ENCODE data around the gene TTLL12.

DNA sequence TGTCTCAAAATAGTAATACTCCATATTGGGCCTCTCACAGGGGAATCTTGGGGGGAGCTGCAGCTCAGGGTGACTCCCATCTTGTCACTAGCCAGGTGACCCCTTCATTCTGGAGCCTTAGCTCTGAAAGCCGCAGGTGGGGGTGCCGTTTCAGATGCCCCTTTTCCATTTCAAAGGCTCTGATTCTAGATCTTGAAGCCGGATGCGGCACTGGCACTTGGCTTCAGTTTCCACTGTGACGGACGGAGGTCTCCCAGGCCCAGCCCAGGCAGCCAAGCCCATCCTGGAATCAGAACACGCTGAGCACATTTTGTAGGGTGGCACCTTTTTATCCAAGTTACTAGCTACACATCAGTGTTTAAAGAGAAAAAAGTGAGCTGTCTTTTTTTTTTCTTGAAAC is 70.0 kb downstream of the TTLL12 start:
- TF ChIP-seq, protein P1, sequence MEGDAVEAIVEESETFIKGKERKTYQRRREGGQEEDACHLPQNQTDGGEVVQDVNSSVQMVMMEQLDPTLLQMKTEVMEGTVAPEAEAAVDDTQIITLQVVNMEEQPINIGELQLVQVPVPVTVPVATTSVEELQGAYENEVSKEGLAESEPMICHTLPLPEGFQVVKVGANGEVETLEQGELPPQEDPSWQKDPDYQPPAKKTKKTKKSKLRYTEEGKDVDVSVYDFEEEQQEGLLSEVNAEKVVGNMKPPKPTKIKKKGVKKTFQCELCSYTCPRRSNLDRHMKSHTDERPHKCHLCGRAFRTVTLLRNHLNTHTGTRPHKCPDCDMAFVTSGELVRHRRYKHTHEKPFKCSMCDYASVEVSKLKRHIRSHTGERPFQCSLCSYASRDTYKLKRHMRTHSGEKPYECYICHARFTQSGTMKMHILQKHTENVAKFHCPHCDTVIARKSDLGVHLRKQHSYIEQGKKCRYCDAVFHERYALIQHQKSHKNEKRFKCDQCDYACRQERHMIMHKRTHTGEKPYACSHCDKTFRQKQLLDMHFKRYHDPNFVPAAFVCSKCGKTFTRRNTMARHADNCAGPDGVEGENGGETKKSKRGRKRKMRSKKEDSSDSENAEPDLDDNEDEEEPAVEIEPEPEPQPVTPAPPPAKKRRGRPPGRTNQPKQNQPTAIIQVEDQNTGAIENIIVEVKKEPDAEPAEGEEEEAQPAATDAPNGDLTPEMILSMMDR (IDR thresholded peaks at IDR 0.05; ENCODE audit: low read length) = no peak
- TF ChIP-seq EZH2 (optimal IDR thresholded peaks at IDR 0.05; ENCODE audit: low read depth, low read length) = no peak
- TF ChIP-seq EZH2phosphoT487 (IDR thresholded peaks at IDR 0.05; ENCODE audit: low read length) = no peak
